Stimulated activated CD4-positive, alpha-beta T cell treated with anti-CD3 and anti-CD28 coated beads, Interleukin-2, amount 100 ng/mL, for 4 hours (primary cell): ENCODE results near the gene TLE2.
"Not testable (repeated sequence)": the region's sequence is repeated elsewhere in the genome, so short reads cannot be mapped to it uniquely, and the experiment has no call there.

Source experiments
- DNase-seq: peaks from one replicate; pipeline ENCODE4 v3.0.0-alpha.2; 2020; ENCODE audit warnings: low read depth

The TLE2 gene

GRCh38 chr19:3012621-3013262, 16.3 kb downstream of the TLE2 start:
- no peak for DNase-seq

- DNase-seq, result not testable (repeated sequence)
Observed at GRCh38 chr19:3012059-3012458, 17.0 kb downstream of the TLE2 start.

- DNase-seq, result no peak
Observed at GRCh38 chr19:3010871-3011270, 18.2 kb downstream of the TLE2 start.

- no peak for DNase-seq
Observed at GRCh38 chr19:3008994-3009393, 20.1 kb downstream of the TLE2 start.

GRCh38 chr19:3007975-3008374, 21.1 kb downstream of the TLE2 start:
- no peak for DNase-seq

GRCh38 chr19:3006075-3006767, 22.9 kb downstream of the TLE2 start:
- DNase-seq, result no peak

- no peak for DNase-seq
Observed at GRCh38 chr19:3005345-3005744, 23.7 kb downstream of the TLE2 start.

GRCh38 chr19:3004522-3004921, 24.6 kb downstream of the TLE2 start:
- no peak for DNase-seq

- no peak for DNase-seq
Observed at GRCh38 chr19:3003046-3003445, 26.0 kb downstream of the TLE2 start.

GRCh38 chr19:3001235-3001800, 27.8 kb downstream of the TLE2 start:
- DNase-seq, result no peak

GRCh38 chr19:2998642-2999041, 30.4 kb downstream of the TLE2 start:
- no peak for DNase-seq

- no peak for DNase-seq
Observed at GRCh38 chr19:2997720-2998119, 31.4 kb downstream of the TLE2 start.

GRCh38 chr19:2994588-2995131, 34.4 kb downstream of the TLE2 start:
- no peak for DNase-seq

GRCh38 chr19:2993579-2993978, 35.5 kb downstream of the TLE2 start:
- no peak for DNase-seq

GRCh38 chr19:2992958-2993357, 36.1 kb downstream of the TLE2 start:
- DNase-seq, result no peak

GRCh38 chr19:2992333-2992732, 36.7 kb downstream of the TLE2 start:
- DNase-seq, result not testable (repeated sequence)

GRCh38 chr19:2989236-2989946, 39.7 kb downstream of the TLE2 start:
- DNase-seq, result no peak

- no peak for DNase-seq
Observed at GRCh38 chr19:2988568-2988967, 40.5 kb downstream of the TLE2 start.

- no peak for DNase-seq
Observed at GRCh38 chr19:2987797-2988196, 41.3 kb downstream of the TLE2 start.

GRCh38 chr19:2986951-2987524, 42.0 kb downstream of the TLE2 start:
- no peak for DNase-seq

- no peak for DNase-seq
Observed at GRCh38 chr19:2984215-2984528, 44.9 kb downstream of the TLE2 start.
